CD14-positive monocyte (primary cell): Measurements from ENCODE around the gene GSX2. TPM values are rescaled to one million over a fixed set of nuclear protein-coding genes. Genes with fewer than 3 reads are reported as not detected.

Source experiments
- DNase-seq, 3 donors: peaks; one replicate each; pipeline ENCODE4 v3.0.0-alpha.2; 2011 to 2022
- H2AFZ ChIP-seq: 2 replicates; pipeline ENCODE4 v1.6.0; 2012; ENCODE audit warnings: mild to moderate bottlenecking, low read depth, low read length, inconsistent platforms; ENCODE audit not compliant: insufficient read depth, poor library complexity, severe bottlenecking
- H3K27ac ChIP-seq, 2 donors: 1 replicate in 1 of 2; 2 replicates in 1 of 2; pipeline ENCODE4 v1.5.1; 2012 to 2013; ENCODE audit warnings: low read length in 2 of 2, control low read depth in 1 of 2, inconsistent platforms in 1 of 2, low read depth in 1 of 2, mild to moderate bottlenecking in 1 of 2
- H3K27me3 ChIP-seq, 2 donors: one replicate each; pipeline versions ENCODE4 v1.6.0 to v1.6.1; 2011 to 2013; ENCODE audit warnings: low read length in 2 of 2; ENCODE audit not compliant: control insufficient read depth in 2 of 2, insufficient read depth in 2 of 2
- H3K36me3 ChIP-seq, 2 donors: replicated peaks in 1 of 2; 1 replicate in 1 of 2; 2 replicates in 1 of 2; pipeline versions ENCODE4 v1.5.1 to v1.6.1; 2012 to 2013; ENCODE audit warnings: low read length in 2 of 2, control low read depth in 1 of 2, inconsistent platforms in 1 of 2, mild to moderate bottlenecking in 1 of 2; ENCODE audit not compliant: insufficient read depth in 2 of 2, control insufficient read depth in 1 of 2
- H3K4me1 ChIP-seq, 2 donors: 1 replicate in 1 of 2; 2 replicates in 1 of 2; pipeline versions ENCODE4 v1.5.1 to v1.6.1; 2012 to 2013; ENCODE audit warnings: low read length in 2 of 2, control low read depth in 1 of 2, inconsistent platforms in 1 of 2, mild to moderate bottlenecking in 1 of 2, moderate library complexity in 1 of 2; ENCODE audit not compliant: insufficient read depth in 2 of 2, control insufficient read depth in 1 of 2
- H3K4me2 ChIP-seq: replicated peaks from 2 replicates; pipeline ENCODE3; 2012; ENCODE audit warnings: low read length, moderate library complexity, mild to moderate bottlenecking; ENCODE audit not compliant: poor library complexity, severe bottlenecking; ENCODE audit errors: extremely low read depth
- H3K4me3 ChIP-seq, 3 experiments: fragments of 200-600 bp in 1 of 3; sonication (generic) in 1 of 3; replicated peaks in 1 of 3; 1 replicate in 2 of 3; 2 replicates in 1 of 3; pipeline ENCODE4 v1.5.1; 2011 to 2013; ENCODE audit warnings: low read length in 3 of 3, mild to moderate bottlenecking in 3 of 3, control low read depth in 2 of 3, low read depth in 2 of 3, inconsistent platforms in 1 of 3, moderate library complexity in 1 of 3
- H3K79me2 ChIP-seq: 2 replicates; pipeline ENCODE4 v1.6.0; 2012; ENCODE audit warnings: mild to moderate bottlenecking, control low read depth, inconsistent platforms, low read length, moderate library complexity; ENCODE audit not compliant: insufficient read depth
- H3K9ac ChIP-seq: 2 replicates; pipeline ENCODE4 v1.6.0; 2017; ENCODE audit warnings: low read length, mild to moderate bottlenecking; ENCODE audit not compliant: insufficient read depth, poor library complexity, severe bottlenecking
- H3K9me3 ChIP-seq, 2 donors: replicated peaks in 1 of 2; 1 replicate in 1 of 2; 2 replicates in 1 of 2; pipeline versions ENCODE4 v1.5.1 to v1.6.1; 2012 to 2013; ENCODE audit warnings: low read length in 2 of 2, control low read depth in 1 of 2; ENCODE audit not compliant: control insufficient read depth in 1 of 2, insufficient read depth in 1 of 2
- H4K20me1 ChIP-seq: 2 replicates; pipeline ENCODE4 v1.6.0; 2012; ENCODE audit warnings: mild to moderate bottlenecking, low read length, control low read depth, moderate library complexity; ENCODE audit not compliant: insufficient read depth
- H3K27ac Mint-ChIP-seq, 7 donors: one replicate each; pipeline ENCODE4 v1.8.0; 2020; ENCODE audit warnings: mild to moderate bottlenecking in 7 of 7, mixed read lengths in 7 of 7, moderate library complexity in 6 of 7, inconsistent platforms in 2 of 7
- H3K27me3 Mint-ChIP-seq, 3 donors: one replicate each; pipeline ENCODE4 v1.8.0; 2021 to 2022; ENCODE audit warnings: low read depth in 3 of 3, mild to moderate bottlenecking in 3 of 3, mixed read lengths in 3 of 3, moderate library complexity in 3 of 3, inconsistent platforms in 1 of 3
- H3K36me3 Mint-ChIP-seq, 2 donors: one replicate each; pipeline ENCODE4 v1.8.0; 2020; ENCODE audit warnings: mixed read lengths in 2 of 2, inconsistent platforms in 1 of 2, mild to moderate bottlenecking in 1 of 2
- H3K4me1 Mint-ChIP-seq: one replicate; pipeline ENCODE4 v1.8.0; 2020; ENCODE audit warnings: mild to moderate bottlenecking, mixed read lengths
- H3K4me3 Mint-ChIP-seq, 2 donors: one replicate each; pipeline ENCODE4 v1.8.0; 2020; ENCODE audit warnings: mild to moderate bottlenecking in 2 of 2, mixed read lengths in 2 of 2, moderate library complexity in 1 of 2
- H3K9me3 Mint-ChIP-seq, 7 donors: one replicate each; pipeline ENCODE4 v1.8.0; 2020 to 2022; ENCODE audit warnings: mixed read lengths in 7 of 7, mild to moderate bottlenecking in 6 of 7, moderate library complexity in 6 of 7, inconsistent platforms in 2 of 7
- WGBS: methylation state at CpG from one replicate; pipeline ENCODE4 v1.1.5; 2013; ENCODE audit warnings: missing lambda C conversion rate; ENCODE audit not compliant: insufficient coverage; 5-methylcytosine and 5-hydroxymethylcytosine counted together
- intact Hi-C, 2 donors: fragments of 100-400 bp; cut with micrococcal nuclease; formaldehyde crosslinking; loops; one replicate each; pipeline versions ENCODE4 v1.15.0 to v1.15.1; 2023
- polyA plus RNA-seq, 3 donors: library from polyadenylated mRNA; depleted of rRNA in 1 of 3; unstranded in 2 of 3; stranded (reverse) in 1 of 3; fragments of 300-500 nt in 2 of 3; fragments of >200 nt in 1 of 3; fragmentation: Illumina TruSeq in 2 of 3; gene quantifications; 1 replicate in 2 of 3; 2 replicates in 1 of 3; pipeline ENCODE4 v1.2.3, GENCODE V29; 2012 to 2021
- TF ChIP-seq, protein P1 (sequence below): fragments of 200-600 bp; IDR thresholded peaks from one replicate; pipeline ENCODE4 v1.8.0; 2022; ENCODE audit warnings: antibody characterized with exemption, mild to moderate bottlenecking

The GSX2 gene
- polyA plus RNA-seq, 3 donors = not detected

DNA sequence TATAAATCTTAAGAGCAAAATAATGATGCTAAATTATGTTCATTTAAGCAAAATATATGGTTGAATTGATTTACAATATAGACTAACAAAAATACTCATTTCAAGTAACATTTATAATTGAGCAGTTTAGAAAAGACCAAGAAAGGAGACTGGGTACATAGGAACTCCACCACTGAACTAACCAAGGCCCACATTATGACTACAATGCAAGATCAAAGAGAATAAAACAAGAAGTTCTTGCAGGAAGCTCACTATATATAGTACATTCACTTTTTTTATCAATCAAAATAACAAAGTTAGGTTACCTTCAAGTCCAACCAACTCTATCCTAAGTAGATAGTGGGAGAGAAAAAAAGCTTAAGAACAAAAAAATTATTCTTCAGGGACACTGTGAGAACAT lies 43.6 kb upstream of the GSX2 start:
- intact Hi-C loops = no loop called here
- Histone ChIP-seq H3K4me3 (no peak overlapping the region), H2AFZ (no peak overlapping the region), H3K9ac (no peak overlapping the region), H3K27ac (no peak overlapping the region), H3K27me3 (no peaks in the 10 kb centered on the region), H4K20me1 (peaks cover 100% of the 10 kb centered on the region), H3K79me2 (peaks cover 100% of the 10 kb centered on the region), H3K4me2 (no peak overlapping the region), H3K9me3 (no peaks in the 10 kb centered on the region), H3K36me3 (no peaks in the 10 kb centered on the region), H3K4me1 (peaks cover 5 to 25% of the 10 kb centered on the region in 2 donors)
- Mint-ChIP-seq H3K36me3 (peaks cover 7 to 13% of the 10 kb centered on the region in 2 donors), H3K9me3 (no peaks in the 10 kb centered on the region), H3K4me1 (peaks cover 62% of the 10 kb centered on the region), H3K27me3 (no peaks in the 10 kb centered on the region), H3K27ac (no peak overlapping the region), H3K4me3 (no peak overlapping the region)
- TF ChIP-seq, protein P1, sequence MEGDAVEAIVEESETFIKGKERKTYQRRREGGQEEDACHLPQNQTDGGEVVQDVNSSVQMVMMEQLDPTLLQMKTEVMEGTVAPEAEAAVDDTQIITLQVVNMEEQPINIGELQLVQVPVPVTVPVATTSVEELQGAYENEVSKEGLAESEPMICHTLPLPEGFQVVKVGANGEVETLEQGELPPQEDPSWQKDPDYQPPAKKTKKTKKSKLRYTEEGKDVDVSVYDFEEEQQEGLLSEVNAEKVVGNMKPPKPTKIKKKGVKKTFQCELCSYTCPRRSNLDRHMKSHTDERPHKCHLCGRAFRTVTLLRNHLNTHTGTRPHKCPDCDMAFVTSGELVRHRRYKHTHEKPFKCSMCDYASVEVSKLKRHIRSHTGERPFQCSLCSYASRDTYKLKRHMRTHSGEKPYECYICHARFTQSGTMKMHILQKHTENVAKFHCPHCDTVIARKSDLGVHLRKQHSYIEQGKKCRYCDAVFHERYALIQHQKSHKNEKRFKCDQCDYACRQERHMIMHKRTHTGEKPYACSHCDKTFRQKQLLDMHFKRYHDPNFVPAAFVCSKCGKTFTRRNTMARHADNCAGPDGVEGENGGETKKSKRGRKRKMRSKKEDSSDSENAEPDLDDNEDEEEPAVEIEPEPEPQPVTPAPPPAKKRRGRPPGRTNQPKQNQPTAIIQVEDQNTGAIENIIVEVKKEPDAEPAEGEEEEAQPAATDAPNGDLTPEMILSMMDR = no peak
- no peak for DNase-seq

DNA sequence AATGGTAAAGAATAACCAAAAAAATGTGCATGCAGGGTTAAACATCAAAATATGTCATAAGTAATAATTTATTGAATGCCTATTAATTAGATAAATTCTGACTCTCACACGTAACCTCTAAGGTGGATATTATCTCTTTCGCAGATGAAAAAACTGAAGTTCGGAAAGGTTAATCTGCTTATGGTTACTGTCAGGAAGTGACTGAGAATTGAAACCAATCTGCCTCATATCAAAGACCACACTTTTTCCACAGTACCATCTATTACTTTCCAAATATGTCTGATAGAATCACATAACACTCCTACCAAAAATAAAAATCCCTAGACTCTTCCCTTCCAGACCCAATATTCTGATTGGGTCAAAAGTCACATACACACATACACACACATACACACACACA lies 41.8 kb upstream of the GSX2 start:
- Histone ChIP-seq H3K79me2 (peaks cover 100% of the 10 kb centered on the region), H3K4me2 (peak overlapping the region; percentile 2), H4K20me1 (peaks cover 100% of the 10 kb centered on the region), H3K4me3 (no peak overlapping the region), H3K27me3 (no peaks in the 10 kb centered on the region), H3K36me3 (no peaks in the 10 kb centered on the region), H3K9me3 (no peaks in the 10 kb centered on the region), H2AFZ (no peak overlapping the region), H3K27ac (peak overlapping the region in 1 of 2 donors; percentile 0), H3K9ac (no peak overlapping the region), H3K4me1 (peaks cover 16 to 40% of the 10 kb centered on the region in 2 donors)
- TF ChIP-seq, protein P1 = no peak
- Mint-ChIP-seq H3K36me3 (peaks cover 7 to 16% of the 10 kb centered on the region in 2 donors), H3K4me3 (peak overlapping the region in 1 of 2 donors; percentile 17), H3K27ac (peak overlapping the region in 2 of 7 donors; percentile 46 to 73), H3K27me3 (no peaks in the 10 kb centered on the region), H3K4me1 (peaks cover 71% of the 10 kb centered on the region), H3K9me3 (no peaks in the 10 kb centered on the region)
- no CpG with 5 or more reads among the region's 3 CpGs for WGBS
- intact Hi-C loops = no loop called here
- no peak for DNase-seq
